ENCODE data around the gene FRS3. TPM values are rescaled to one million over a fixed set of nuclear protein-coding genes. Genes with fewer than 3 reads are reported as not detected.

The FRS3 gene
- total and polyA plus RNA-seq, 5 donors from 2014 or later: 1.3 to 6.4 (median 1.5) TPM

DNA sequence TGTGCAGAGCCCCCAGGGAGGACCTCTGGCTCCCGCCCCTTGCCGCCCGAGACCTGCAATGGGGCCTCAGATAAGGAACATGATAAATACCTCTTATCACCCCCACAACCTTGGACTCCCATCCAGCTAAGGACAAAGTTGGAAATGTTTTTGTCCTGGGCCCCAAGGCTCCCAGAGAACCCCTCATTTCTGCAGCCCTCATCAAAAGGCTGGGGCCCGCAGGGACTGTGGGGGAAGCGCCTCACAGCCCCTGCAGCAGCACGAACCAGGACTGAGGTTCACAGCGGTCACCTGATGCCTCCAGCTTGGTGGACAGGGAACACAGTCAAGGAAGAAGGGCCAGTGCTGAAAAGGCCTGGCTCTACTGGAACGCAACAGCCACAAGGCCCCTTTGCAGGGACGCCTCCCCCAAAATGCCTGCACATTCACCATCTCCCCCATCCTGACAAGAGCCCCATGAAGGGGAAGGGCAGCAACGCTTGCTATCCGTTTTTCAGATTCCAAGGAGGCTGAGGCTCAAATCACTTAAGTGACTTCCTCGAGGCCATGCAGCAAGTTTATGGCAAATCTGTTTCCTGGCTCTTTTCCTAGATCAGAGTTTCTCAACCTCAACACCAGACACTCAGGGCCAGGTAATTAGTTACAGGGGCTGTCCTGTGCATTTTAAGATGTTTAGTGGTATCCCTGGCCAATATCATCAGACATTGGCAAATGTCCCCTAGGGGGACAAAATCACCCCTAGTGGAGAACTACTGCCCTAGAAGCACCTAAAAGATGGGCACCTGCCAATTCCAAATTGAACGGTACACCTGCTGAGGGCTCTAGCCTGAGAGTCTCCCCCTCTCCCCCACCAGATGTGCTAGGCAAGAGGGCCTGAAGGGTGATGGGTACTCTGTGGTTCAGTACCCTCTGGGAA is 54.9 kb downstream of the FRS3 start:
- Mint-ChIP-seq H3K4me1 (peaks cover 0 to 30% (median 7%) of the 10 kb centered on the region in 4 donors), H3K27me3 (no peaks in the 10 kb centered on the region), H3K9me3 (no peaks in the 10 kb centered on the region), H3K4me3 (no peak overlapping the region), H3K27ac (no peak overlapping the region), H3K36me3 (no peaks in the 10 kb centered on the region)
- Histone ChIP-seq H3K27me3 (ENCODE audit: control insufficient read depth, insufficient read depth, low read length) (no peaks in the 10 kb centered on the region), H3K36me3 (ENCODE audit: control insufficient read depth, insufficient read depth, low read length) (peaks cover 2% of the 10 kb centered on the region), H3K4me1 (ENCODE audit: control insufficient read depth, insufficient read depth, low read length, poor library complexity, severe bottlenecking) (peaks cover 11% of the 10 kb centered on the region), H3K27ac (ENCODE audit: insufficient read depth, low read length, poor library complexity, severe bottlenecking) (no peak overlapping the region), H3K9me3 (ENCODE audit: control insufficient read depth in 2 of 2, low read length in 2 of 2) (no peaks in the 10 kb centered on the region), H3K4me3 (ENCODE audit: low read depth, low read length) (no peak overlapping the region)
- DNase-seq (no peak), ATAC-seq (ENCODE audit: low read depth in 2 of 2) (no peak)

DNA sequence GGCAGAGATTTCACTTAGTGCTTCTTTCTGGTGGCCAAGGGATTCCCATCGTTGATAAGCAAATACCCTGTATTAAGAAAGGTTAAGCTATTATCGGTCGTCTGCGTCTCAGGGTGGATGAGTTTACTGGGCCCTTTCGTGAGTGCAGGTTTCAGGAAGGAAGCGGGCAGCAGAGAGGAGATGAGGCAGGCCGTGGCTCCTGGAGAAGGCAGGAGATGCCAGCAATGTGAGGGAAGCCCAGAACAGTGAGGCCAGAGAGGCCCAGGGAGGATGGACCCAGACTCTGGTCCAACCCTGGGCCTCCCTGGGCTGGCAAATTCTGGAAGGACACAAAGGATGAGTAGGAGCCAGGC is 55.5 kb downstream of the FRS3 start:
- Mint-ChIP-seq H3K4me1 (peaks cover 0 to 27% (median 7%) of the 10 kb centered on the region in 4 donors), H3K36me3 (no peaks in the 10 kb centered on the region), H3K27ac (no peak overlapping the region), H3K27me3 (no peaks in the 10 kb centered on the region), H3K4me3 (no peak overlapping the region), H3K9me3 (no peaks in the 10 kb centered on the region)
- DNase-seq (no peak), ATAC-seq (ENCODE audit: low read depth in 2 of 2) (no peak)
- Histone ChIP-seq H3K36me3 (ENCODE audit: control insufficient read depth, insufficient read depth, low read length) (no peaks in the 10 kb centered on the region), H3K27ac (ENCODE audit: insufficient read depth, low read length, poor library complexity, severe bottlenecking) (no peak overlapping the region), H3K4me3 (ENCODE audit: low read depth, low read length) (no peak overlapping the region), H3K4me1 (ENCODE audit: control insufficient read depth, insufficient read depth, low read length, poor library complexity, severe bottlenecking) (peaks cover 11% of the 10 kb centered on the region), H3K9me3 (ENCODE audit: control insufficient read depth in 2 of 2, low read length in 2 of 2) (no peaks in the 10 kb centered on the region), H3K27me3 (ENCODE audit: control insufficient read depth, insufficient read depth, low read length) (no peaks in the 10 kb centered on the region)

DNA sequence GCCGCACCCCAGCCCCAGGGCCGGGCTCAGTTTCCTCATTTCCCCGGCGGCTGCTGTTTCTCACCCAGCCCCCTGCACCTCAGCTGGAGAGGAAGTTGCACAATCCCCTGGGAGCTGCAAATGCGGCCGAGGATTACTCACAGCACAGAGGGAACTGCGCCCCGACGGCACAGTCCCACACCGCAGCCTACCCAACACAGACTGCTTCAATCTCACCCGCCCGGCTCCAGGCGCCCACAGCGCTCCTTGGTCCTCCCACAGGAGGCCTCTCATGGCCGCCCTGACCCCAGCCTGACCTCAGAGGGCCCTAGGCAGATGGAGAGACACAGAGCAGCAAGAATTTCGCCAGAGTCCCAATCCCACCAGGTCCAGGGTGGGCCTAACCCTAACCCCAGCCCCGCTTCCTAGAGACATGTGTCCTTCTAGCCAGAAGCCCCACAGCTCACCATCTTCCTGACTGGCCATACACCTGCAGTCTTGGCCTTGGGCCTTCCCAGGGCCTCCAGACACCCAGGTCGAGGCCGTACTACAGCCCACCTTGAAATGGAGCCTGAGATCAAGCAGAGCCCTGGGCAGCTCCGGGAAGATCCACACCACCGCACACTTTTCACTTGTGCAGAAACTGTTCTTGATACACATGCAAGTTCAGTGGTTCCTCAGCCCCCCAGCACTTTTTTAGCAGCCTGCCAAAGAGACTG is 56.0 kb downstream of the FRS3 start:
- no peaks in the 10 kb centered on the region for H3K27me3 ChIP-seq (ENCODE audit: control insufficient read depth, insufficient read depth, low read length)
- H3K27me3 Mint-ChIP-seq: no peaks in the 10 kb centered on the region
- H3K4me3 Mint-ChIP-seq: no peak overlapping the region
- peaks cover 11% of the 10 kb centered on the region for H3K4me1 ChIP-seq (ENCODE audit: control insufficient read depth, insufficient read depth, low read length, poor library complexity, severe bottlenecking)
- H3K9me3 ChIP-seq (ENCODE audit: control insufficient read depth in 2 of 2, low read length in 2 of 2): no peaks in the 10 kb centered on the region
- ATAC-seq (ENCODE audit: low read depth in 2 of 2) (peak; percentile 50 to 62), DNase-seq (no peak)
- no peaks in the 10 kb centered on the region for H3K9me3 Mint-ChIP-seq
- H3K4me3 ChIP-seq (ENCODE audit: low read depth, low read length): no peak overlapping the region
- no peaks in the 10 kb centered on the region for H3K36me3 Mint-ChIP-seq
- peaks cover 0 to 22% (median 8%) of the 10 kb centered on the region in 4 donors for H3K4me1 Mint-ChIP-seq
- H3K36me3 ChIP-seq (ENCODE audit: control insufficient read depth, insufficient read depth, low read length): no peaks in the 10 kb centered on the region
- no peak overlapping the region for H3K27ac ChIP-seq (ENCODE audit: insufficient read depth, low read length, poor library complexity, severe bottlenecking)
- no peak overlapping the region for H3K27ac Mint-ChIP-seq

DNA sequence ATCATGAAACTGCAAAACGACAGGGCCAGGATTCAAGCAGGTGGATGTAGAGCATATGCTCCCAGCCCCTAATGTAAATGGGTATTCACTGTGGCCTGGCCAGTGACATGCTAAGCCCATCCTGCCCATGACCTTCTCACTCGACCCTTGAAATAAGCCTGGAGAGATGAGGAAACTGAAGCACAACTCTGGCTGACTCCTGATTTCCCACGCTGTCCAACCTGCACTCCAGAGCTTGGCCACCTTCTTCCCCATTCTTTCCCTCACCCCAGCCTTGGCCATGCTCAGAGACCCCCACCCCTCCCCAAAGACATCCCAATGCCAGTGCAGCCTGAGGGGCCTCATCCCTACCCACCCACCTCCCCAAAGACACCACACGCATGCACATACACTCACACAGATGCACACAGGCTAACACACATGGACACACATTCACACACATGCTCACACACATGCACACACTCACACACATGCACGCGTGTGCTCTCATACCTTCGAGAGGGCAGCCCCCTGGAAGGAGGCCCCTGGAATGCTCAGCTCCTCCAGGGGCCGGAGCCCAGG is 56.7 kb downstream of the FRS3 start:
- H3K27me3 Mint-ChIP-seq: no peaks in the 10 kb centered on the region
- H3K27me3 ChIP-seq (ENCODE audit: control insufficient read depth, insufficient read depth, low read length): no peaks in the 10 kb centered on the region
- no peaks in the 10 kb centered on the region for H3K36me3 ChIP-seq (ENCODE audit: control insufficient read depth, insufficient read depth, low read length)
- no peak overlapping the region for H3K27ac ChIP-seq (ENCODE audit: insufficient read depth, low read length, poor library complexity, severe bottlenecking)
- H3K4me3 ChIP-seq (ENCODE audit: low read depth, low read length): no peak overlapping the region
- DNase-seq (no peak), ATAC-seq (ENCODE audit: low read depth in 2 of 2) (no peak)
- H3K4me1 ChIP-seq (ENCODE audit: control insufficient read depth, insufficient read depth, low read length, poor library complexity, severe bottlenecking): peaks cover 11% of the 10 kb centered on the region
- H3K9me3 Mint-ChIP-seq: no peaks in the 10 kb centered on the region
- peaks cover 0 to 19% (median 8%) of the 10 kb centered on the region in 4 donors for H3K4me1 Mint-ChIP-seq
- H3K9me3 ChIP-seq (ENCODE audit: control insufficient read depth in 2 of 2, low read length in 2 of 2): no peaks in the 10 kb centered on the region
- no peak overlapping the region for H3K27ac Mint-ChIP-seq
- no peak overlapping the region for H3K4me3 Mint-ChIP-seq
- H3K36me3 Mint-ChIP-seq: no peaks in the 10 kb centered on the region

DNA sequence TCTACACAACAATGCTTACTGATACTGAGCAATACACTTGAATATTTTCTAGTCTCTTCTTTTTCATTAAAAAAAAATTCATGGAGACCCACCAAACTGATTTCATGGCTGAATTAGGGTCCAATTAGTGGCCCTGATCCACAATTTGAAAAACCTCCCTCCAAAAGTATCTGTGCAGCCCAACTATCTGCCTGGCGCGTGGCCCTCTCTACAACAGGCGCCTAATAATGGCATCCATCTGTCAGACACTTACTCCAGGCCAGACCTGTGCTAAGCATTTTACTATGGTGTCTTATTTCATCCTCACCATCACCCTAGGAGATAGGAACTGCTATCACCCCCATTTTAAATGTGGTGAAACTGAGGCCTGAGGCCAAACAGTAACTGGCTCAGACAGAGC is 58.3 kb downstream of the FRS3 start:
- no peak for DNase-seq
- H3K36me3 ChIP-seq (ENCODE audit: control insufficient read depth, insufficient read depth, low read length): no peaks in the 10 kb centered on the region
- no peaks in the 10 kb centered on the region for H3K27me3 ChIP-seq (ENCODE audit: control insufficient read depth, insufficient read depth, low read length)
- Mint-ChIP-seq H3K4me3 (no peak overlapping the region), H3K27ac (peak overlapping the region in 1 of 3 donors; percentile 33), H3K9me3 (no peaks in the 10 kb centered on the region), H3K4me1 (peaks cover 0 to 24% (median 10%) of the 10 kb centered on the region in 4 donors), H3K36me3 (no peaks in the 10 kb centered on the region), H3K27me3 (no peaks in the 10 kb centered on the region)
- no peaks in the 10 kb centered on the region for H3K9me3 ChIP-seq (ENCODE audit: control insufficient read depth in 2 of 2, low read length in 2 of 2)
- no peak overlapping the region for H3K27ac ChIP-seq (ENCODE audit: insufficient read depth, low read length, poor library complexity, severe bottlenecking)
- no peaks in the 10 kb centered on the region for H3K4me1 ChIP-seq (ENCODE audit: control insufficient read depth, insufficient read depth, low read length, poor library complexity, severe bottlenecking)
- H3K4me3 ChIP-seq (ENCODE audit: low read depth, low read length): no peak overlapping the region
- no peak for ATAC-seq (ENCODE audit: low read depth in 2 of 2)

DNA sequence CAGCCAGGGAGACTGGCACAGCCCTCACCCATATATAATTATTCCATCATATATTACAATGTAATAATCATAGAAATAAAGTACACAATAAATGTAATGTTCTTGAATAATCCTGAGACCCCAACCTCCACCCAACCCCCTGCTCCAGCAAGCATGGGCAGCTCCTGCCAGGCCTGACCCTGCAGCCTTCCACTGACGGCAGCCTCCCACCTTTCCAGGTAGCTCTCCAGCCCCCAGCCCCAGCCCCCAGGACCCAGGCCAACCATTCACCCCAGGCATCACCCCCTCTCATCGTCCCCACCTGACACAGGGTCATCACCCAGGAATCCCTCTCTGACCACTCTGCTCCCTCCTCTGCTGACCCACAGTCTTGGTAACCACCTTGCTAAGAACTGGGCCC is 58.9 kb downstream of the FRS3 start:
- H3K27ac Mint-ChIP-seq: peak overlapping the region in 2 of 3 donors; percentile 35 to 71

DNA sequence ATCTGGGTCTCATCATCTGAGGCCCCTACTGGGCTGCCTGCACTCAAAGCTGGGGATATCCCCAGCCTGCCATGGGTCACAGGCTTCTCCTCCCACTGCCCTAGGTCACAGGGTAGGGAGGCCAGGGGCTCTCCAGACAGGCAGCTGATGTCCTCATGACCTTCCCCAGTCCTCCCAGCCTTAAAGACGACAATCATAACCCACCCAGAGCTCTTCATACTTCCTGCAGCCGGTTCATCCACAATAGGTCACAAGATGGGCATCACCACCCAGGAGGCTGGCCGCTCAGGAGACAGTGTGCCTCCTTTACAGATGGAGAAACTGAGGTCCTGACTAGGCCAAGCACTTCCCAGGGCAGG is 59.5 kb downstream of the FRS3 start:
- Histone ChIP-seq H3K9me3 (ENCODE audit: control insufficient read depth in 2 of 2, low read length in 2 of 2) (no peaks in the 10 kb centered on the region), H3K4me3 (ENCODE audit: low read depth, low read length) (no peak overlapping the region), H3K36me3 (ENCODE audit: control insufficient read depth, insufficient read depth, low read length) (no peaks in the 10 kb centered on the region), H3K4me1 (ENCODE audit: control insufficient read depth, insufficient read depth, low read length, poor library complexity, severe bottlenecking) (no peaks in the 10 kb centered on the region), H3K27ac (ENCODE audit: insufficient read depth, low read length, poor library complexity, severe bottlenecking) (no peak overlapping the region), H3K27me3 (ENCODE audit: control insufficient read depth, insufficient read depth, low read length) (no peaks in the 10 kb centered on the region)
- DNase-seq (no peak), ATAC-seq (ENCODE audit: low read depth in 2 of 2) (no peak)
- Mint-ChIP-seq H3K27me3 (no peaks in the 10 kb centered on the region), H3K27ac (peak overlapping the region in 1 of 3 donors; percentile 35), H3K36me3 (peaks cover 3% of the 10 kb centered on the region), H3K4me1 (peaks cover under 1 to 31% (median 14%) of the 10 kb centered on the region in 4 donors), H3K4me3 (no peak overlapping the region), H3K9me3 (no peaks in the 10 kb centered on the region)

More for the DNA sequence above, 58.9 kb downstream of the FRS3 start:
- Mint-ChIP-seq H3K36me3 (peaks cover 1% of the 10 kb centered on the region), H3K4me3 (no peak overlapping the region), H3K9me3 (no peaks in the 10 kb centered on the region), H3K4me1 (peaks cover 3 to 29% (median 13%) of the 10 kb centered on the region in 4 donors), H3K27me3 (no peaks in the 10 kb centered on the region)
- ATAC-seq (ENCODE audit: low read depth in 2 of 2) (no peak), DNase-seq (no peak)
- no peak overlapping the region for H3K27ac ChIP-seq (ENCODE audit: insufficient read depth, low read length, poor library complexity, severe bottlenecking)
- no peaks in the 10 kb centered on the region for H3K9me3 ChIP-seq (ENCODE audit: control insufficient read depth in 2 of 2, low read length in 2 of 2)
- no peaks in the 10 kb centered on the region for H3K27me3 ChIP-seq (ENCODE audit: control insufficient read depth, insufficient read depth, low read length)
- H3K4me3 ChIP-seq (ENCODE audit: low read depth, low read length): no peak overlapping the region
- H3K4me1 ChIP-seq (ENCODE audit: control insufficient read depth, insufficient read depth, low read length, poor library complexity, severe bottlenecking): no peaks in the 10 kb centered on the region
- no peaks in the 10 kb centered on the region for H3K36me3 ChIP-seq (ENCODE audit: control insufficient read depth, insufficient read depth, low read length)

All from CD4-positive, CD25-positive, alpha-beta regulatory T cell (primary cell).